DMS79 treated with DMSO at 0.1 percent for 48 hours (cell line): ENCODE results near the gene SUPT20HL1.
"Not testable (repeated sequence)": the region's sequence is repeated elsewhere in the genome, so short reads cannot be mapped to it uniquely, and the experiment has no call there.

Source experiments
- DNase-seq: peaks from one replicate; lab custom pipeline; 2025; lab: John Stamatoyannopoulos, UW

Gene SUPT20HL1

GRCh38 chrX:24360272-24360671, at the start of gene SUPT20HL1:
Gene SUPT20HL1, plus strand, starts transcription at chrX:24360639. Its CDS starts 2,122 bp downstream, at chrX:24362761.
- DNase-seq = no peak

- DNase-seq = not testable (repeated sequence)
Measured at GRCh38 chrX:24310916-24311315, 49.5 kb upstream of the SUPT20HL1 start.

- DNase-seq = not testable (repeated sequence)
Measured at GRCh38 chrX:24311507-24312248, 48.8 kb upstream of the SUPT20HL1 start.

GRCh38 chrX:24312249-24312607, 48.2 kb upstream of the SUPT20HL1 start:
- DNase-seq = not testable (repeated sequence)

- DNase-seq = no peak
Measured at GRCh38 chrX:24314019-24314635, 46.3 kb upstream of the SUPT20HL1 start, which contains the start of gene SUPT20HL2. Gene SUPT20HL2, minus strand, starts transcription at chrX:24314069. Its CDS starts 754 bp downstream, at chrX:24313315.

GRCh38 chrX:24316111-24316510, 44.3 kb upstream of the SUPT20HL1 start:
- DNase-seq = no peak

- no peak for DNase-seq
Measured at GRCh38 chrX:24317567-24317966, 42.9 kb upstream of the SUPT20HL1 start.

GRCh38 chrX:24321741-24322395, 38.6 kb upstream of the SUPT20HL1 start:
- no peak for DNase-seq

GRCh38 chrX:24325231-24325630, 35.2 kb upstream of the SUPT20HL1 start:
- DNase-seq = no peak

- DNase-seq = no peak
Measured at GRCh38 chrX:24332878-24333277, 27.6 kb upstream of the SUPT20HL1 start.

- no peak for DNase-seq
Measured at GRCh38 chrX:24333371-24333770, 27.1 kb upstream of the SUPT20HL1 start.

GRCh38 chrX:24334461-24334860, 26.0 kb upstream of the SUPT20HL1 start:
- no peak for DNase-seq

GRCh38 chrX:24335871-24336270, 24.6 kb upstream of the SUPT20HL1 start:
- DNase-seq = no peak

GRCh38 chrX:24339911-24340310, 20.5 kb upstream of the SUPT20HL1 start:
- DNase-seq = no peak

GRCh38 chrX:24340501-24340900, 19.9 kb upstream of the SUPT20HL1 start:
- DNase-seq = no peak

- DNase-seq = no peak
Measured at GRCh38 chrX:24341795-24342194, 18.6 kb upstream of the SUPT20HL1 start.

- DNase-seq = no peak
Measured at GRCh38 chrX:24343719-24344118, 16.7 kb upstream of the SUPT20HL1 start.

- no peak for DNase-seq
Measured at GRCh38 chrX:24347881-24348280, 12.6 kb upstream of the SUPT20HL1 start.

GRCh38 chrX:24350217-24350616, 10.2 kb upstream of the SUPT20HL1 start:
- DNase-seq = no peak

GRCh38 chrX:24355095-24355494, 5.3 kb upstream of the SUPT20HL1 start:
- no peak for DNase-seq

- no peak for DNase-seq
Measured at GRCh38 chrX:24357106-24357505, 3.3 kb upstream of the SUPT20HL1 start.

GRCh38 chrX:24362089-24362745, 1.8 kb downstream of the SUPT20HL1 start:
- DNase-seq = not testable (repeated sequence)
